ENCODE measurements around the gene S100A8. TPM values are rescaled to one million over a fixed set of nuclear protein-coding genes. Genes with fewer than 3 reads are reported as not detected.

S100A8 gene
- total and polyA plus RNA-seq, 2 donors (not counting 3 experiments of a cell fraction or from before 2014, with no cell fraction given), result not detected

- POLR2A ChIA-PET, result no interaction called here
- Histone ChIP-seq H3K9ac (replicated peaks; ENCODE audit: extremely low read depth, insufficient read depth, low read length) (no peak overlapping the region), H3K4me3 (replicated peaks in 1 of 3; ENCODE audit: insufficient read depth in 1 of 3, low read depth in 1 of 3, low read length in 3 of 3) (no peak overlapping the region), H2AFZ (ENCODE audit: low read depth, low read length) (no peak overlapping the region), H4K20me1 (replicated peaks; ENCODE audit: control insufficient read depth, extremely low read depth, insufficient read depth, low read length) (no peaks in the 10 kb centered on the region), H3K27ac (ENCODE audit: insufficient read depth, low read depth, low read length) (no peak overlapping the region), H3K27me3 (ENCODE audit: control insufficient read depth in 2 of 2, insufficient read depth in 2 of 2, low read length in 2 of 2) (peaks cover 0 to 2% of the 10 kb centered on the region in 2 experiments), H3K4me2 (ENCODE audit: insufficient read depth, low read length) (no peak overlapping the region), H3K9me3 (replicated peaks; ENCODE audit: control insufficient read depth, insufficient read depth, low read length) (no peaks in the 10 kb centered on the region), H3K9me1 (replicated peaks; ENCODE audit: control insufficient read depth, extremely low read depth, insufficient read depth, low read length) (no peaks in the 10 kb centered on the region), H3K79me2 (ENCODE audit: control insufficient read depth, insufficient read depth, low read length) (no peaks in the 10 kb centered on the region), H3K36me3 (ENCODE audit: control insufficient read depth in 2 of 2, extremely low read depth in 1 of 2, insufficient read depth in 2 of 2, low read length in 2 of 2) (no peaks in the 10 kb centered on the region), H3K4me1 (ENCODE audit: control insufficient read depth, extremely low read depth, insufficient read depth, low read length) (no peaks in the 10 kb centered on the region)
- no TSS peak for BruUV-seq (replicated peaks)
- no peak for DNase-seq (ENCODE audit: low read depth, low spot score)
- intact Hi-C loops (cut with micrococcal nuclease) (no loop called here), dilution Hi-C loops (cut with MboI; ENCODE audit: extremely low pct_ligation_motif_present, low sequenced_read_pairs) (no loop called here)
- FAIRE-seq, result no peak
- CTCF ChIA-PET, result no interaction called here
- TF ChIP-seq MYC (IDR thresholded peaks at IDR 0.05; ENCODE audit: low read depth, low read length) (no peak), POLR2A (IDR thresholded peaks at IDR 0.05; ENCODE audit: low read depth, low read length) (no peak), JUN (IDR thresholded peaks at IDR 0.05; ENCODE audit: borderline replicate concordance, insufficient read depth, insufficient read length, low read depth) (no peak), EZH2 (IDR thresholded peaks at IDR 0.05; ENCODE audit: borderline replicate concordance, low read depth, low read length, severe bottlenecking) (no peak), POLR2AphosphoS5 (IDR thresholded peaks at IDR 0.05; ENCODE audit: insufficient read depth, low read depth, low read length) (no peak), GATA2 (IDR thresholded peaks at IDR 0.05; ENCODE audit: insufficient read depth, insufficient read length, low read depth, low read length) (no peak), FOS (IDR thresholded peaks at IDR 0.05; ENCODE audit: borderline replicate concordance, insufficient read depth, low read length) (no peak), CTCF (IDR thresholded peaks at IDR 0.05; ENCODE audit: extremely low read depth in 1 of 2, insufficient read depth in 1 of 2, low read depth in 1 of 2, low read length in 2 of 2) (no peak)
- TF ChIP-seq, protein P1, sequence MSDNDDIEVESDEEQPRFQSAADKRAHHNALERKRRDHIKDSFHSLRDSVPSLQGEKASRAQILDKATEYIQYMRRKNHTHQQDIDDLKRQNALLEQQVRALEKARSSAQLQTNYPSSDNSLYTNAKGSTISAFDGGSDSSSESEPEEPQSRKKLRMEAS (IDR thresholded peaks at IDR 0.05; ENCODE audit: insufficient read depth, insufficient read length), result no peak
Measured at GRCh38 chr1:153400244-153400643, 9.4 kb upstream of the S100A8 start.

All from endothelial cell of umbilical vein (primary cell).